GM19025 (cell line): ENCODE measurements around the gene CXXC1.
A peak's percentile ranks its signal among the peaks of the same experiment; 100 is the strongest.
"Not testable (repeated sequence)": the region's sequence is repeated elsewhere in the genome, so short reads cannot be mapped to it uniquely, and the experiment has no call there.

ENCODE experiments used
- ATAC-seq: cut with Tn5 transposase; IDR thresholded peaks from one replicate; pipeline ENCODE4 v1.9.1; 2021; ENCODE audit warnings: mild to moderate bottlenecking, low read depth, moderate library complexity; ENCODE audit not compliant: unreplicated experiment

The CXXC1 gene

DNA sequence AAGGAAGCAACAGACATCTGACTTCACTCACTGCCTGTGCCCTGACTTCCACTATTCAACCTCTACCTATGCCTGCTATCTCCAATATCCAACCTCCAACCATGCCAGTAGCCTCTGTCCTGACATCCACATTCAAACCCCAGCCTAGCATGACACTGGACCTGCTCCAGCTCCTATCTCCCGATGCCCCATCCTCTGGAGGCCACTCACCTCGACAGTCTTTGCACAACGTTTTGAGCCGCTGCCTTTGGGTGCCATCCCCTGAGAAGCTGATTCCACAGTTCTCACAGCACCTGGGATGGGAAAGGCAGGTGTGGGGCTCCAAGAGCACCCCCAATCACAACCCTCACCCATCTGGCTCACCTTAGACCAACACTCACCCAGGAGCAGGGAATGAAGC is 11.0 kb downstream of the CXXC1 start:
- ATAC-seq = no peak

DNA sequence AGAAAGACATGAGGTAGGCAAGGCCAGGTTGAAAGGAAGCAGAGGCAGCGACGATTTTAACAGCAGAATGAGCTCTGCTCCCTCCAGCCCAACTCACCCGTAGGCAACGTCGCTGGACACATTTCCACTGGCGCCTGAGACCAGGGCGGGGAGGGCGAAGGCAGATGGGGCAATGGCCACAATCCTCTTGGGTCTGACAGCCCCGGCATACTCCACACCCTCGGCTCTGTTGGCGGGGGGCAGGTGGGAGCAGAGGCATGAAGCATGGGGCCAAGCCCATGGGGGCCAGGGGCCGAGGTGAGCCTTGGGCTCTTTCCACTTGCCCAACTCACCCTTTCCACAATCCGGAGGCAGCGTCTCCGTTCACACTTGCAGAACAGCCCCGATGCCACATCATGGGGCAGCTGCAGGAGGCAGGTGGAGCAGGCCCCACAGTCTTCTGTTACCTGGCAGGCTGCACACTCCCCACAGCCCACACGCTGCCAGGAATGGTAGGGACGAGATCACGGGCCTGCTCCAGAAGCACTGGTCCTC is 11.9 kb downstream of the CXXC1 start:
- no peak for ATAC-seq

DNA sequence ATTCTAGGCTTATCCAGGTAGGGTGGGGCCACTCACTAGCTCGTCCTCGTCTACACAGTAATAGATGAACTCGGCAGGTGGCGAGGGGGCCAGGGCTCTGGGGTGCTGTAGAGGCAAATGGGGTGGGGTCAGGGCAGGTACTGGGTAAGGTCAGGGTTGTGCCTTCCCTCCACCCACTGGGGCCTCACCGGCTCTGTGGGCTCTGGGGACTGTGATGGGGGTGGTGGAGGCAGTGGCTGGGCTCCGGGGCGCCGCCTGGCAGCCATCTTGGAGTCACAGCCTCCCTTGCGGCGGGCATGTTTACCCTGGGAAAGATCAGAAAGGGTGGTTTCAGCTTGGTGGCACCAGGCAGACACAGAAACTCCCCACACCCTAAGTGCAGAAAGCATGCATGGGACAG is 12.6 kb downstream of the CXXC1 start:
- ATAC-seq = no peak

DNA sequence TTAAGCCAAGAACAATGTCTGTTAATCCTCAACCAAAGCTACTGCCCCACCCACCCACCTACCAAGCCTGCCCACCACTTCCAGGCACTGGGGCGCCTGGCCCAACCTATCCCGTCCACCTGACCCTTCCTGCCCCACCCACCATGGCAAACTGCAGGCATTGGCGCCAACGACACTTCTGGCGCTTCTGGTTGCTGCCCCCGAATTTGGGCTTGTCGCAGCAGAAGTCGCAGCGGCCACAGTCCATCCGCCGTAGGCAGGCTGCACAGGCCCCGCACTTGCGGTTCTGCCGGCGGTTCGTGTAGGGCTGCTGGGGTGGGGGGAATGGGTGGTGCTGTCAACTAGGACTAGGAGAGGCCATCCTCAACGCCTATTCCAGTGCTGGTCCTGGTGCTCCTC is 13.4 kb downstream of the CXXC1 start:
- ATAC-seq = no peak

DNA sequence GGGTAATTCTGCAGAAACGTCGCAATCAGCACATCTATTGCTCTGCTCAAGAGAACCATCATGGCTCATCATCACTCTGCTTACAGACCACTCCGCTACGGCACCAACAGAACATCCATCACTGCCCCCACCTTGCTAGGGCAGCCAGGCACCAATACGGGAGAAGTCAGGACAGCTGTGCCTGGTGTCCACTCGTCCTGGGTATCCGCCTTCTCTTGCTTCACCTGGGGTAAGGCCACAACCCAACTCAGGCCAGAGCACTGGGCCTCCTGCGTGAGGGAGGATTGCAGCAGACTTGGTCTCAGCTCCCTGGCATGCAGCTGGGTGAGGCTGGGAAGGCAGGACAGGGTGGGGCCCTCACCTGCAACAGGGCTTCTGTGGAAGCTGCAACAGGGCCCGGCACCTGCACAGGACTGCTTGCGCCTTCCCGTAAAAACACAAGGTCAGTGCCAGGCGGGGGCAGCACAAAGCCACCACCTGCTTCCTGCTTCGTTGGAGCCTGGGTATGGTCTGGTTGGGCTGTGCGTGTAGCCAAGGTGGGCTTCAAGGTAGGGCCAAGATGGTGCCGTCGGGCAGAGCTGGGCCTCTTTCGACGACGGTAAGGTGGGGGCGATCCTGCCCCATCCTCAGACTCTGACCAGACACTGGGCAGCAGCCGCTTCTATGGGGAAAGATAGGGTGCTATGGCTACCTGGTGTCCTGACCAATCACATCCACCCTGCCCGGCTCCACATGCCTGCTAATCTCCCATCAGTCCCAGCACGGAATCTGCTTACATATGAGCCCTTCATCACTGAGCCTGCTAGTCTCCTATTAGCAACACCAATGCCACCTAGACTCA is 14.1 kb downstream of the CXXC1 start:
- no peak for ATAC-seq

DNA sequence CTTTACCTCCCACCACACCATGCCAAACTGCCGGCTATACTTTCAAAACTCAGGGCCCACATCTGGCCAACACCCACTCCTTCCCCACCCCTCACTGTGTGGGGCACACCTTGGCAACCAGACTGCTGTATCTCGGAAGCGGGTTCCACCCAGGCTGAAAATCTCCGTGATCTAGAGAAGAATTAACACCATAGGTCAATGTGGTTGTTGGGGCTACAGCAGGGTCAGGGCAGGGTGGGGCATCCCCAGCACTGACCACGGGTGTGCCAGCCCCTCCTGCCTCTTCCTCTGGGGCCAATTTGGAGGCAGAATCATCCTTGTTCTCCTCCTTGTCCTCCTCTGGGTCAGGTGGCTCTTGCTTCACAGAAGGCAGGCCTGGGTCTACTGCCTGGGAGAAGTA is 14.9 kb downstream of the CXXC1 start:
- no peak for ATAC-seq

DNA sequence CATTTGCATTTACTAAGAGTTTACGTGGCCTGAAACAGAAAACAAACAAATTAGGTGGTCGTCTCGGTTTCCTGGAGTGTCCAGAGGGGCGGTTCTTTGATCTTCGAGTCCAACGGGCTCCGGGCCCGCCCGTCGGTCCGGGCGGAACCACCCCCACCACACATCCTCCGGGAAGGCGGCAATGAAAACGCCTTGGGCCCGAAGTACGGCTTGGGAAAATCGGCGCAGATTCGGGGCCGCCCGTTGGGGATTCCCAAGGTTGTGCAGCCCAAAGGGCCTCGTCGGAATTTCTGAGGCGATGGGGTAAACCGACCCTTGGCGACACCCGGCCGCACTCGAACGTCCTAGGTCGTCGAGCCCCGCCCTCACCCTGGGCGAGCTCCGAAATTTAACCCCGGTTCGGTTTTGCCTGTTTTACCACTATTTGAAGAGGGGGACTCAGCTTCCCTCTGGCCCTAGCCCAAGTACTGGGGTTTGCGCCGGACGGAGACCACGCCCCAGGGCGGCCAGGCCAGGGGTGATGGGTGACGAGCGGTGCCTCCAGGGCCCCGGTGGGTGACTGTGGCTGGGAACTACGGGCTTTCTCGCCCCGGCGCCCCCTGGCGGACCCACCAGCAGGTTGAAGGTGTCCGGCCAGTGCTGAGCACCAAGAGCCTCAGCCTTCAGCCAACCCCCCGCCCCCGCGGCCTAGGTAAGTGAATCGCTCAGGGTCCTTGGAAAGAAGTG is 19.3 kb downstream of the CXXC1 start:
- peak; percentile 71 for ATAC-seq

DNA sequence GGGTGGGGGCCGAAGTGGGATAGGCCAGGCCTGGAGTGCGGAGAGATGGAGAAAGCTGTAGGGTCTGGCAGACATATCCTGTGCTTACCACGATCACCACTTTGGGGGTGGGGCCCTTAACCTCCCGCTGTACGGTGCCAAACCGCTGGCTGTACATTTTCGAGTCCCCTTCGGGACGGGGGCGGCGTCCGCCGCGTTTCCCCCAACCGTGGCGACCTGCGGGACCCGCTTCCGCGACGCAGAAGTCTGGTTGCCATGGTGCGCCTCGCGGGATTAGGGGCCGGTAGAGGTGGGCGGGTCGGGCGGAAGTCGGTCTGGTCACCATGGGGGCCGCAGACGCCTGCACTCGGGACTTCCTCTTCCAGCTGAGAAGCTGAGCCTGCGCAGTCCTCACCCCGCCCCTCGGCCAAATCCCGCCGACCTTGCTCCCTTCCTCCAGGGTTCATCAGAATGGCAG is 21.2 kb downstream of the CXXC1 start, which contains the start of gene CFAP53:
CFAP53 (minus strand) TSS at position 248 of the 457 bp plus-strand sequence; CDS start at position 157, 91 bp downstream.
- ATAC-seq = peak; percentile 77

DNA sequence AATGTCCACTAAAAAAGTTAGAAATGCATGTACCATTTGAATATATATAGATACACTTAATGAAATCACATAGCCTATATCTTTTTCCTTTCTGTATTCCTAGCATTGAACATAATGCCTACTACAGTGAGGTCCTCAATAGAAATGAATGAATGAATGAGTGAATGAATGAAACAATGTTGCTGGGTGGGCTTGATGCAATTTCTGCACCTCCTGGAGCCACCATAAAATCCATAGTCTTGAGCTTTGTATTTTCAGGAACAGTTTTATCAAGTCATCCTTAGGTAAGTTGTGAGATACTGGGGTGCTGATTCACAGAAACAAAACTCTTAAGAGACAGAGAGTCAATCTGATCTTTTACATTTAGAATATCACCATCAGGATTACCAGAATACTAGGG is 24.5 kb downstream of the CXXC1 start:
- no peak for ATAC-seq

DNA sequence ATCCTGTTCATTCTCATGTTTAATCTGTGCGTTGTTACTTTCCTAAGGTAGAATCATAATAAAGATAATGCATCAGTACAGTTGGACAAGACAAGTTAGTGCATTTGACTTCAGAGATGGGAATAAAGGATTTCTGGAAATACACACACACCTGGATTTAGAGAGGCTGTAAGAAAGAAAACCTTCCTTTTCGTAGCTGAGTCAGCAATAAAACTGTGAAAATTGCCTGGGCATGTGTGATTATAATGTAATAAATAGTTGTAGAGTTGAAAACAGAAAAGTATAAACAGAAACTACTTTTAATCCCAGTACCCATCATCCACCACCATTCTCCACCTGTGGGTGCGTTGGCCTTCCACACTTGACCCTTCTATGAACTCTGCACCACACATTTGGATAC is 36.6 kb downstream of the CXXC1 start:
- ATAC-seq = no peak

DNA sequence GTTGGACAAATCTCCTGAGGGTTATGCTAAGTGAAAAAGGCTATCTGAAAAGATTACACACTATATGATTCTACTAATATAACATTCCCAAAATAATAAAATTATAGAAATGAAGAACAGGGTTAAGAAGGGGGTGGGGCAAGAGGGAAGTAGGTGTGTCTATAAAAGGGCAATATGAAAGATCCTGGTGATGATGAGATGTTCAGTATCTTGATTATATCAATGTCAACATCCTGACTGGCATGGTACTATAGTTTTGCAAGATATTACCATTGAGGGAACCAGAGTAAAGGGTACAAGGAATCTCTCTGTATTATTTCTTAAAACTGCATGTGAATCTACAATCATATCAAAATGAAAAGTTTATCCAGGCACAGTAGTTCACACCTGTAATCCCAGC is 37.9 kb downstream of the CXXC1 start:
- ATAC-seq = no peak

DNA sequence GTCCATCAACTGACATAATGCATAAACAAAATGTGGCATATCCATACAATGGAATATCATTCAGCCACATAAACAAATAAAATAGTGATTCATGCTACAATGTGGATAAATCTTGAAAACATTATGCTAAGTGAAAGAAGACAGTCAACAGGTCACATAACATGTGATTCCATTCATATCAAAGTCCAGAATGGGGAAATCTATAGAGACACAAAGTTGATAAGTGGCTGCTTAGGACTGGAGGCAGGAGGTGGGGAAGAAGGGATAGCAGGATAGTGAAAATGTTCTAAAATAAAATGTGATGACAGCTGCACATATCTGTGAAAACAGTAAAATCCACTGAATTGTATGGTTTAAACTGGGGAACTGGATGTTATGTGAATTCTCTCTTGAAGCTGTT is 39.9 kb downstream of the CXXC1 start:
- ATAC-seq = no peak

DNA sequence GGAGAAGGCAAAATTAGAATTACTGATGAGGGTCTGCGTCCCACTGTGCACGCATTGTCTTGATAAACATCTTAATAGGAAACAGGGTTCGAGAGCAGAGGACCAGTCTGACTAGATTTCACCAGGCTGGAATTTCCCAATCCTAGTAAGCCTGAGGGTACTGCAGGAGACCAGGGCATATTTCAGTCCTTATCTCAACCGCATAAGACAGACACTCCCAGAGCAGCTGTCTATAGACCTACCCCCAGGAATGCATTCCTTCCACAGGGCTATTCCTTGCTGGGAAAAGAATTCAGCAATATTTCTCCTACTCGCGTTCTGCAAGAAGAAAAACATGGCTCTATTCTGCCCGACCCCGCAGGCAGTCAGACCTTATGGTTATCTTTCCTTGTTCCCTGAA is 45.7 kb downstream of the CXXC1 start:
- ATAC-seq = not testable (repeated sequence)

DNA sequence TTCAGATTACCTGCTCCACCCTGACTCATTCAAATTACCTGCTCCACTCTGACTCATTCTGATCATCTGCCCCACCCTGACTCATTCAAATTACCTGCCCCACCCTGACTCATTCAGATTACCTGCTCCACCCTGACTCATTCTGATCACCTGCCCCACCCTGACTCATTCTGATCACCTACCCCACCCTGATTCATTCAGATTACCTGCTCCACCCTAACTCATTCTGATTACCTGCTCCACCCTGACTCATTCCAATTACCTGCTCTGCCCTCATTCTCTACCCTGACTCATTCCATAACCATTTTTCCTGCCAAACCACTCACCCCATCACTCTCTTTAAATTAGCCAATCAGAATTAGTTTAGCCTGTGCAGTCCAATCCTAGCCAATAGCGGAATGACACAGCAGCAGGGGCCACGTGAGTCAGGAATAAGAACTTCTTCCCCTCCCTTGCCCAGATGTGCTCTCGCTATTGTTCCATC is 47.4 kb downstream of the CXXC1 start:
- ATAC-seq = no peak

DNA sequence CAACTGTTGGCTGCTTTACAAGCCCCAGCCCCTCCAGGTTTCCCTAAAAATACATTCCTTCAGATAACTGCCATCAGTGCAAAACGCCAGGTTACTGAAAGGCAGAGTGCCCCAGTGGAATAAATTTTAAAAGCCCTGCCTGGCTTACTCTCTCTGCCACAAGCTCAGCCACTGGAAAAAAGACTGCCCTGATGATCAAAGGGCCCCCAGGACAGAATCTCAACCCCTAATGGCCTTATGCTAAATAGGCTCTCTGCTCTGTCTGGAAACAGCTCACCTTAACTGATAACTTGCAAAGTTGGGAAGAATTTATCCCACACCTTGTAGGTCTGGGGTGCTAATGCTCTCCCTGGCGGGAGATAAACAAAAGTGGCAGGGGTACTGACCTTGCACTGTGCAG is 55.1 kb downstream of the CXXC1 start:
- no peak for ATAC-seq
